Measurements from ENCODE around the gene HMBS.

DNA sequence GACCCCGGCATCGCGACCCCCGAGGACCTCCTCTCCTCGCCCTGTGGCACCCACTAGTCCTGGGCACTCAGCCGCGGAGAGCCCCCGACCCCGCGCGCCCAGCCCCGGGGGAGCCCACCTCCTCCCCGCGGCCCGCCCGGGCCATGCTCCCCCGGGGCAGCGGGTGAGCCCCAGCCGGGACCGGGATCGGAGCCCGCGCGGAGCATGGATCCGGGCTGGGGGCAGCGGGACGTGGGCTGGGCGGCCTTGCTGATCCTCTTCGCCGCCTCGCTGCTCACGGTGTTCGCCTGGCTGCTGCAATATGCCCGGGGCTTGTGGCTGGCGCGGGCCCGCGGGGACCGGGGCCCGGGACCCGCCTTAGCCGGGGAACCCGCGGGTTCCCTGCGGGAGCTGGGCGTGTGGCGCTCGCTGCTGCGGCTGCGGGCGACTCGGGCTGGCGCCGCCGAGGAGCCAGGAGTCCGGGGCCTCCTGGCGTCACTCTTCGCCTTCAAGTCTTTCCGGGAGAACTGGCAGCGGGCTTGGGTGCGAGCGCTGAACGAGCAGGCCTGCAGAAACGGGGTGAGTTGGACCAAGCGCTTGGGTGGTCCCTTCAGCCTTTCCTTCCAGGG, 23.0 kb downstream of the HMBS start:
- TF ChIP-seq, protein P1, sequence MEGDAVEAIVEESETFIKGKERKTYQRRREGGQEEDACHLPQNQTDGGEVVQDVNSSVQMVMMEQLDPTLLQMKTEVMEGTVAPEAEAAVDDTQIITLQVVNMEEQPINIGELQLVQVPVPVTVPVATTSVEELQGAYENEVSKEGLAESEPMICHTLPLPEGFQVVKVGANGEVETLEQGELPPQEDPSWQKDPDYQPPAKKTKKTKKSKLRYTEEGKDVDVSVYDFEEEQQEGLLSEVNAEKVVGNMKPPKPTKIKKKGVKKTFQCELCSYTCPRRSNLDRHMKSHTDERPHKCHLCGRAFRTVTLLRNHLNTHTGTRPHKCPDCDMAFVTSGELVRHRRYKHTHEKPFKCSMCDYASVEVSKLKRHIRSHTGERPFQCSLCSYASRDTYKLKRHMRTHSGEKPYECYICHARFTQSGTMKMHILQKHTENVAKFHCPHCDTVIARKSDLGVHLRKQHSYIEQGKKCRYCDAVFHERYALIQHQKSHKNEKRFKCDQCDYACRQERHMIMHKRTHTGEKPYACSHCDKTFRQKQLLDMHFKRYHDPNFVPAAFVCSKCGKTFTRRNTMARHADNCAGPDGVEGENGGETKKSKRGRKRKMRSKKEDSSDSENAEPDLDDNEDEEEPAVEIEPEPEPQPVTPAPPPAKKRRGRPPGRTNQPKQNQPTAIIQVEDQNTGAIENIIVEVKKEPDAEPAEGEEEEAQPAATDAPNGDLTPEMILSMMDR (IDR thresholded peaks at IDR 0.05; ENCODE audit: insufficient read depth, low read length): no peak
- TF ChIP-seq, protein P2, sequence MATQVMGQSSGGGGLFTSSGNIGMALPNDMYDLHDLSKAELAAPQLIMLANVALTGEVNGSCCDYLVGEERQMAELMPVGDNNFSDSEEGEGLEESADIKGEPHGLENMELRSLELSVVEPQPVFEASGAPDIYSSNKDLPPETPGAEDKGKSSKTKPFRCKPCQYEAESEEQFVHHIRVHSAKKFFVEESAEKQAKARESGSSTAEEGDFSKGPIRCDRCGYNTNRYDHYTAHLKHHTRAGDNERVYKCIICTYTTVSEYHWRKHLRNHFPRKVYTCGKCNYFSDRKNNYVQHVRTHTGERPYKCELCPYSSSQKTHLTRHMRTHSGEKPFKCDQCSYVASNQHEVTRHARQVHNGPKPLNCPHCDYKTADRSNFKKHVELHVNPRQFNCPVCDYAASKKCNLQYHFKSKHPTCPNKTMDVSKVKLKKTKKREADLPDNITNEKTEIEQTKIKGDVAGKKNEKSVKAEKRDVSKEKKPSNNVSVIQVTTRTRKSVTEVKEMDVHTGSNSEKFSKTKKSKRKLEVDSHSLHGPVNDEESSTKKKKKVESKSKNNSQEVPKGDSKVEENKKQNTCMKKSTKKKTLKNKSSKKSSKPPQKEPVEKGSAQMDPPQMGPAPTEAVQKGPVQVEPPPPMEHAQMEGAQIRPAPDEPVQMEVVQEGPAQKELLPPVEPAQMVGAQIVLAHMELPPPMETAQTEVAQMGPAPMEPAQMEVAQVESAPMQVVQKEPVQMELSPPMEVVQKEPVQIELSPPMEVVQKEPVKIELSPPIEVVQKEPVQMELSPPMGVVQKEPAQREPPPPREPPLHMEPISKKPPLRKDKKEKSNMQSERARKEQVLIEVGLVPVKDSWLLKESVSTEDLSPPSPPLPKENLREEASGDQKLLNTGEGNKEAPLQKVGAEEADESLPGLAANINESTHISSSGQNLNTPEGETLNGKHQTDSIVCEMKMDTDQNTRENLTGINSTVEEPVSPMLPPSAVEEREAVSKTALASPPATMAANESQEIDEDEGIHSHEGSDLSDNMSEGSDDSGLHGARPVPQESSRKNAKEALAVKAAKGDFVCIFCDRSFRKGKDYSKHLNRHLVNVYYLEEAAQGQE (IDR thresholded peaks at IDR 0.05; ENCODE audit: insufficient replicate concordance, low read depth): no peak
- no peak for TF ChIP-seq POLR2AphosphoS5 (IDR thresholded peaks at IDR 0.05; ENCODE audit: low read depth)
- TF ChIP-seq SPI1 (IDR thresholded peaks at IDR 0.05; ENCODE audit: borderline replicate concordance, low read depth): no peak
- no peak for TF ChIP-seq GABPA (IDR thresholded peaks at IDR 0.05; ENCODE audit: low read depth)

Data from HL-60 (cell line).